EH (cell line): ENCODE measurements around the gene ARHGAP6.

Experiments
- DNase-seq: peaks from one replicate; pipeline ENCODE4 v3.0.0-alpha.2; 2015; ENCODE audit warnings: low read depth

Gene ARHGAP6

GRCh38 chrX:11103006-11103405, 562.7 kb downstream of the ARHGAP6 start:
- DNase-seq, result no peak

GRCh38 chrX:11100281-11101035, 565.3 kb downstream of the ARHGAP6 start:
- DNase-seq, result peak; percentile 85

- no peak for DNase-seq
Measured at GRCh38 chrX:11099465-11099864, 566.3 kb downstream of the ARHGAP6 start.

- DNase-seq, result no peak
Measured at GRCh38 chrX:11097933-11098332, 567.8 kb downstream of the ARHGAP6 start.

- no peak for DNase-seq
Measured at GRCh38 chrX:11089802-11090201, 575.9 kb downstream of the ARHGAP6 start.
